Type B pancreatic cell (in vitro differentiated cells): ENCODE data around the gene HIPK4. TPM values are rescaled to one million over a fixed set of nuclear protein-coding genes. Genes with fewer than 3 reads are reported as not detected.
"Not testable (repeated sequence)": the region's sequence is repeated elsewhere in the genome, so short reads cannot be mapped to it uniquely, and the experiment has no call there.

ENCODE experiments used
- DNase-seq: peaks from one replicate; pipeline ENCODE4 v3.0.0; 2021; ENCODE audit warnings: mixed read lengths; ENCODE audit not compliant: unreplicated experiment; ENCODE audit errors: extremely low spot score
- H3K27ac Mint-ChIP-seq: 2 replicates; pipeline ENCODE4 v1.8.0; 2021; ENCODE audit warnings: mild to moderate bottlenecking, mixed read lengths
- H3K27me3 Mint-ChIP-seq: 2 replicates; pipeline ENCODE4 v1.8.0; 2021; ENCODE audit warnings: mixed read lengths
- H3K36me3 Mint-ChIP-seq: 2 replicates; pipeline ENCODE4 v1.8.0; 2021; ENCODE audit warnings: mixed read lengths
- H3K4me1 Mint-ChIP-seq: one replicate; pipeline ENCODE4 v1.8.0; 2021; ENCODE audit warnings: mixed read lengths; ENCODE audit not compliant: unreplicated experiment
- H3K4me3 Mint-ChIP-seq: 2 replicates; pipeline ENCODE4 v1.8.0; 2021; ENCODE audit warnings: mild to moderate bottlenecking, mixed read lengths
- H3K9me3 Mint-ChIP-seq: 2 replicates; pipeline ENCODE4 v1.8.0; 2021; ENCODE audit warnings: mixed read lengths
- CTCF ChIP-seq: fragments of 200-600 bp; sonication (generic); conservative IDR thresholded peaks from 2 replicates; pipeline ENCODE4 v1.5.0; 2021; ENCODE audit warnings: antibody characterized with exemption, mild to moderate bottlenecking
- long read RNA-seq: library from polyadenylated mRNA; unstranded; transcript quantifications from one replicate; pipeline ENCODE4 v2.0.0, GENCODE V29; 2020
- total RNA-seq: library from RNA; stranded (reverse); gene quantifications from 2 replicates; pipeline ENCODE4 v1.2.1, GENCODE V29; 2021; ENCODE audit warnings: low replicate concordance

HIPK4 gene
- 0.12 TPM in 1 of 2 replicates, not detected in the other for total RNA-seq
- long read RNA-seq: 0 reads

GRCh38 chr19:40390084-40390742 lies at the start of gene HIPK4:
Gene HIPK4 (minus strand): TSS chr19:40390181. CDS start chr19:40389902, 279 bp downstream.
- Mint-ChIP-seq H3K36me3 (no peaks in the 10 kb centered on the region), H3K9me3 (no peaks in the 10 kb centered on the region), H3K4me3 (no peak within 1 kb of the TSS), H3K4me1 (peaks cover 4% of the 10 kb centered on the region), H3K27ac (no peak within 1 kb of the TSS), H3K27me3 (no peaks in the 10 kb centered on the region)
- DNase-seq: no peak
- TF ChIP-seq CTCF: no peak

- peaks cover 25% of the 10 kb centered on the region for H3K4me1 Mint-ChIP-seq
- no peak for TF ChIP-seq CTCF
- no peaks in the 10 kb centered on the region for H3K9me3 Mint-ChIP-seq
- no peak for DNase-seq
- H3K27me3 Mint-ChIP-seq: no peaks in the 10 kb centered on the region
- H3K36me3 Mint-ChIP-seq: peaks cover 12% of the 10 kb centered on the region
- no peak overlapping the region for H3K4me3 Mint-ChIP-seq
- H3K27ac Mint-ChIP-seq: no peak overlapping the region
Observed at GRCh38 chr19:40438284-40438683, 48.3 kb upstream of the HIPK4 start.

GRCh38 chr19:40433391-40434216 lies 43.6 kb upstream of the HIPK4 start:
- Mint-ChIP-seq H3K4me3 (peak overlapping the region; percentile 88), H3K27me3 (no peaks in the 10 kb centered on the region), H3K9me3 (no peaks in the 10 kb centered on the region), H3K36me3 (peaks cover 3% of the 10 kb centered on the region), H3K4me1 (peaks cover 17% of the 10 kb centered on the region), H3K27ac (peak overlapping the region; percentile 100)
- no peak for TF ChIP-seq CTCF
- DNase-seq: peak; percentile 86

GRCh38 chr19:40432760-40433159 lies 42.8 kb upstream of the HIPK4 start:
- Mint-ChIP-seq H3K27ac (peak overlapping the region; percentile 100), H3K4me3 (peak overlapping the region; percentile 88), H3K4me1 (peaks cover 17% of the 10 kb centered on the region)
- not testable (repeated sequence) for H3K36me3 Mint-ChIP-seq, H3K9me3 Mint-ChIP-seq, DNase-seq, H3K27me3 Mint-ChIP-seq

- Mint-ChIP-seq H3K4me3 (peak overlapping the region; percentile 41), H3K4me1 (peaks cover 17% of the 10 kb centered on the region), H3K36me3 (no peaks in the 10 kb centered on the region)
Observed at GRCh38 chr19:40431698-40432097, 41.7 kb upstream of the HIPK4 start.

GRCh38 chr19:40430242-40430641 lies 40.3 kb upstream of the HIPK4 start:
- not testable (repeated sequence) for H3K9me3 Mint-ChIP-seq, H3K4me3 Mint-ChIP-seq, H3K27ac Mint-ChIP-seq, DNase-seq, H3K36me3 Mint-ChIP-seq, H3K27me3 Mint-ChIP-seq
- H3K4me1 Mint-ChIP-seq: peaks cover 21% of the 10 kb centered on the region

More at GRCh38 chr19:40431698-40432097, 41.7 kb upstream of the HIPK4 start:
- Mint-ChIP-seq H3K27ac (peak overlapping the region; percentile 23), H3K27me3 (no peaks in the 10 kb centered on the region), H3K9me3 (no peaks in the 10 kb centered on the region)
- TF ChIP-seq CTCF: no peak
- DNase-seq: no peak

GRCh38 chr19:40428197-40428596 lies 38.2 kb upstream of the HIPK4 start:
- H3K27ac Mint-ChIP-seq: peak overlapping the region; percentile 48

More at GRCh38 chr19:40428197-40428596, 38.2 kb upstream of the HIPK4 start:
- H3K4me3 Mint-ChIP-seq: peak overlapping the region; percentile 58
- peaks cover 18% of the 10 kb centered on the region for H3K4me1 Mint-ChIP-seq
- H3K27me3 Mint-ChIP-seq, DNase-seq, H3K9me3 Mint-ChIP-seq, H3K36me3 Mint-ChIP-seq: not testable (repeated sequence)
